K562 (cell line): ENCODE results near the gene TDRD6. TPM values are rescaled to one million over a fixed set of nuclear protein-coding genes. Genes with fewer than 3 reads are reported as not detected.

Experiments
- ATAC-seq: fragments of 200-7000 bp; cut with Tn5 transposase; 3 replicates; pipeline ENCODE4 v1.9.1; 2020; ENCODE audit warnings: moderate library complexity
- BruUV-seq: library from RNA; stranded (reverse); fragments of 400-500 nt; replicated peaks from 2 replicates; lab custom pipeline; 2021; lab: Mats Ljungman, UMichigan
- CTCF ChIA-PET: fragments of 300-600 bp; formaldehyde crosslinking; extraction: SDS; loops from one replicate; lab custom pipeline; 2021; ENCODE audit warnings: low intra/inter-chr PET ratio; lab: Yijun Ruan, JAX
- POLR2A ChIA-PET: fragments of 300-600, 350-650 bp; sonication (Branson Sonifier 250); formaldehyde crosslinking; extraction: SDS; loops from one replicate; lab custom pipeline; 2021; ENCODE audit warnings: antibody characterized with exemption, inconsistent platforms; lab: Yijun Ruan, JAX
- DNase-seq, 4 experiments: peaks; one replicate each; pipeline versions ENCODE4 v3.0.0 to v3.0.0-alpha.2; 2011 to 2018; ENCODE audit warnings: low spot score in 3 of 4, mixed read lengths in 3 of 4; ENCODE audit errors: extremely low read depth in 1 of 4
- FAIRE-seq: peaks from 2 replicates; lab custom pipeline; 2011; peaks lifted over from hg19 to GRCh38; lab: Jason Lieb, UNC
- H2AFZ ChIP-seq: 2 replicates; pipeline ENCODE4 v1.6.0; 2011; ENCODE audit warnings: low read depth, low read length, control low read depth, inconsistent platforms
- H3K27ac ChIP-seq: fragments of 200-600 bp; 3 replicates; pipeline ENCODE4 v1.8.0; 2011; ENCODE audit warnings: low read depth, mild to moderate bottlenecking, control low read depth, inconsistent platforms, low read length, moderate library complexity, mixed read lengths; ENCODE audit errors: extremely low read depth
- H3K27me3 ChIP-seq, 2 experiments: fragments of 300-600 bp in 1 of 2; 2 replicates in 1 of 2; 3 replicates in 1 of 2; pipeline versions ENCODE4 v1.6.0 to v1.8.0; 2011; ENCODE audit warnings: inconsistent platforms in 2 of 2, low read length in 2 of 2, mild to moderate bottlenecking in 1 of 2, mixed read lengths in 1 of 2, moderate library complexity in 1 of 2; ENCODE audit not compliant: control insufficient read depth in 2 of 2, insufficient read depth in 2 of 2
- H3K36me3 ChIP-seq: fragments of 300-600 bp; 3 replicates; pipeline ENCODE4 v1.8.0; 2011; ENCODE audit warnings: mild to moderate bottlenecking, low read length, inconsistent platforms; ENCODE audit not compliant: control insufficient read depth, insufficient read depth
- H3K4me1 ChIP-seq, 2 experiments: fragments of 200-600 bp in 1 of 2; replicated peaks in 1 of 2; 2 replicates in 1 of 2; 3 replicates in 1 of 2; pipeline versions ENCODE4 v1.5.1 to v1.8.0; 2011; ENCODE audit warnings: inconsistent platforms in 2 of 2, low read length in 2 of 2, mild to moderate bottlenecking in 1 of 2, mixed read lengths in 1 of 2, moderate library complexity in 1 of 2; ENCODE audit not compliant: control insufficient read depth in 2 of 2, insufficient read depth in 2 of 2
- H3K4me2 ChIP-seq: 2 replicates; pipeline ENCODE4 v1.6.1; 2011; ENCODE audit warnings: low read length, control low read depth, inconsistent platforms, mixed read lengths; ENCODE audit not compliant: insufficient read depth
- H3K4me3 ChIP-seq: fragments of 200-600 bp; sonication (generic), shearing (Covaris generic); 2 replicates; pipeline ENCODE4 v1.5.1; 2016; ENCODE audit warnings: control low read depth, inconsistent platforms
- H3K79me2 ChIP-seq: fragments of 200-600 bp; 3 replicates; pipeline ENCODE4 v1.8.0; 2011; ENCODE audit warnings: low read length, inconsistent platforms; ENCODE audit not compliant: control insufficient read depth, insufficient read depth
- H3K9ac ChIP-seq, 2 experiments: 2 replicates each; pipeline versions ENCODE4 v1.6.0 to v1.6.1; 2011; ENCODE audit warnings: low read depth in 2 of 2, low read length in 2 of 2, control low read depth in 1 of 2, inconsistent platforms in 1 of 2, mild to moderate bottlenecking in 1 of 2, mixed read lengths in 1 of 2; ENCODE audit not compliant: insufficient read depth in 1 of 2
- H3K9me1 ChIP-seq: one replicate; pipeline ENCODE4 v1.6.0; 2011; ENCODE audit warnings: inconsistent platforms, mild to moderate bottlenecking, low read length, moderate library complexity; ENCODE audit not compliant: control insufficient read depth, insufficient read depth
- H3K9me3 ChIP-seq: replicated peaks from 2 replicates; pipeline ENCODE4 v1.5.1; 2011; ENCODE audit warnings: low read depth, low read length, inconsistent platforms; ENCODE audit not compliant: control insufficient read depth, insufficient read depth
- H4K20me1 ChIP-seq: replicated peaks from 2 replicates; pipeline ENCODE4 v1.6.1; 2011; ENCODE audit warnings: low read length, inconsistent platforms, mixed read lengths; ENCODE audit not compliant: control insufficient read depth, insufficient read depth
- ARNT ChIP-seq, 2 experiments: fragments of 450-650 bp; IDR thresholded peaks; 2 replicates each; pipeline ENCODE4 v1.6.1; 2016; ENCODE audit warnings: mild to moderate bottlenecking in 1 of 2
- CHD4 ChIP-seq: fragments of 200-600 bp; sonication (generic); IDR thresholded peaks from 3 replicates; pipeline ENCODE4 v1.6.1; 2012; ENCODE audit warnings: low read depth, mild to moderate bottlenecking, mixed read lengths, low read length, inconsistent platforms; ENCODE audit not compliant: insufficient read depth, insufficient replicate concordance, poor library complexity, severe bottlenecking
- FOXJ2 ChIP-seq: fragments of 200-800 bp; sonication (Bioruptor generic); IDR thresholded peaks from 2 replicates; pipeline ENCODE4 v1.6.1; 2016; ENCODE audit warnings: missing genetic modification characterization, missing compliant biosample characterization
- KHSRP ChIP-seq: fragments of 450-650 bp; IDR thresholded peaks from 2 replicates; pipeline ENCODE4 v1.6.1; 2017
- KLF6 ChIP-seq: fragments of 250-450 bp; sonication (Bioruptor Pico); IDR thresholded peaks from 2 replicates; pipeline ENCODE4 v1.4.0; 2020; ENCODE audit warnings: mild to moderate bottlenecking, moderate library complexity, borderline replicate concordance
- LCOR ChIP-seq: sonication (generic); formaldehyde crosslinking; IDR thresholded peaks from 2 replicates; pipeline ENCODE4 v1.8.0; 2022; ENCODE audit warnings: mild to moderate bottlenecking, missing genetic modification reagents
- NFYB ChIP-seq: IDR thresholded peaks from 2 replicates; pipeline ENCODE4 v1.6.1; 2011; ENCODE audit warnings: mild to moderate bottlenecking, moderate library complexity; ENCODE audit not compliant: insufficient read length; ENCODE audit errors: extremely low read depth
- NRF1 ChIP-seq, 2 experiments: fragments of 450-650 bp; IDR thresholded peaks in 1 of 2; conservative IDR thresholded peaks in 1 of 2; 2 replicates each; pipeline ENCODE4 v1.6.1; 2014; ENCODE audit warnings: mild to moderate bottlenecking in 2 of 2
- RBM17 ChIP-seq: fragments of 200-400 bp; formaldehyde crosslinking; IDR thresholded peaks from 2 replicates; pipeline ENCODE4 v1.6.1; 2017; ENCODE audit warnings: low read depth, mild to moderate bottlenecking, low read length, borderline replicate concordance
- SOX6 ChIP-seq: fragments of 450-650 bp; IDR thresholded peaks from 2 replicates; pipeline ENCODE4 v1.6.1; 2014; ENCODE audit warnings: mild to moderate bottlenecking
- TCF7L2 ChIP-seq: fragments of 150-350 bp; IDR thresholded peaks from 2 replicates; pipeline ENCODE4 v1.6.1; 2016; ENCODE audit warnings: low read depth, mild to moderate bottlenecking, low read length, moderate library complexity
- ZNF146 ChIP-seq: IDR thresholded peaks from one replicate; pipeline ENCODE4 v1.6.1; 2018; ENCODE audit warnings: missing compliant biosample characterization; ENCODE audit not compliant: unreplicated experiment
- ZNF165 ChIP-seq: fragments of 250-450 bp; sonication (Bioruptor Pico); IDR thresholded peaks from 2 replicates; pipeline ENCODE4 v1.4.0; 2020; ENCODE audit warnings: borderline replicate concordance
- ZNF253 ChIP-seq: fragments of 250-450 bp; sonication (Bioruptor Pico); conservative IDR thresholded peaks from 2 replicates; pipeline ENCODE4 v1.6.1; 2021; ENCODE audit warnings: mild to moderate bottlenecking
- ZNF282 ChIP-seq: sonication (generic); formaldehyde crosslinking; IDR thresholded peaks from 2 replicates; pipeline ENCODE4 v1.8.1; 2023; ENCODE audit warnings: missing genetic modification reagents
- ZNF445 ChIP-seq: fragments of 250-450 bp; sonication (Bioruptor Pico); IDR thresholded peaks from 2 replicates; pipeline ENCODE4 v1.4.0; 2020; ENCODE audit warnings: low read depth, mild to moderate bottlenecking, moderate library complexity
- ZNF77 ChIP-seq: fragments of 250-450 bp; sonication (Bioruptor Pico); IDR thresholded peaks from 2 replicates; pipeline ENCODE4 v1.5.0; 2020
- WGBS: fragments of 100-300 bp; shearing (Covaris generic); methylation state at CpG from one replicate; pipeline ENCODE4 v1.1.6; 2016; ENCODE audit warnings: low coverage, mixed read lengths; ENCODE audit not compliant: insufficient coverage; ENCODE audit errors: missing lambda C conversion rate; 5-methylcytosine and 5-hydroxymethylcytosine counted together
- in situ Hi-C: fragments of 300-500 bp; cut with MboI; formaldehyde crosslinking; loops from 4 replicates; pipeline ENCODE4 v1.15.0; 2018; ENCODE audit warnings: inconsistent platforms, mixed read lengths
- intact Hi-C: fragments of 100-400 bp; cut with micrococcal nuclease; formaldehyde crosslinking; loops from 2 replicates; pipeline ENCODE4 v1.14.2; 2022
- polyA plus RNA-seq, 8 experiments: library from polyadenylated mRNA; depleted of rRNA in 4 of 8; stranded (reverse) in 5 of 8; unstranded in 3 of 8; fragments of >200 nt; fragmentation: Nextera tagmentation in 2 of 8; fragmentation: Illumina TruSeq in 1 of 8; extraction: Ambion mirVana in 2 of 8; extraction: Trizol in 1 of 8; gene quantifications; 2 replicates each; pipeline versions ENCODE4 v1.2.1 to v1.2.3, GENCODE V29; 2011 to 2014; ENCODE audit warnings: inconsistent platforms in 1 of 8, missing spikeins in 1 of 8
- total RNA-seq, 7 experiments: library from RNA; depleted of rRNA in 6 of 7; stranded (reverse); fragments of >200 nt in 6 of 7; fragmentation: Illumina TruSeq in 2 of 7; extraction: Trizol in 2 of 7; gene quantifications; 2 replicates each; pipeline versions ENCODE4 v1.2.1 to v1.2.3, GENCODE V29; 2011 to 2021; ENCODE audit warnings: low replicate concordance in 1 of 7
- TF ChIP-seq, protein P1 (sequence below), 2 experiments: IDR thresholded peaks; 2 replicates each; pipeline ENCODE4 v1.6.1; 2011; ENCODE audit warnings: borderline replicate concordance in 1 of 2, control low read depth in 1 of 2, low read depth in 1 of 2, low read length in 1 of 2, mild to moderate bottlenecking in 1 of 2, mixed read lengths in 1 of 2, moderate library complexity in 1 of 2; ENCODE audit not compliant: insufficient read depth in 1 of 2, insufficient read length in 1 of 2, poor library complexity in 1 of 2, severe bottlenecking in 1 of 2; ENCODE audit errors: extremely low read depth in 1 of 2
- TF ChIP-seq, protein P2 (sequence below): fragments of 450-650 bp; formaldehyde crosslinking; IDR thresholded peaks from 2 replicates; pipeline ENCODE4 v1.4.0; 2022; ENCODE audit warnings: missing genetic modification characterization
- TF ChIP-seq, protein P3 (sequence below): IDR thresholded peaks from 2 replicates; pipeline ENCODE4 v1.6.1; 2012; ENCODE audit warnings: low read depth, low read length, improper control_type of control experiment, borderline replicate concordance

Gene TDRD6
- total and polyA plus RNA-seq, 9 of the 15 experiments (the other 6 are each of a cell fraction or from before 2014, with no cell fraction given): under 0.01 to 0.53 (median 0.14) TPM; not detected in 1

DNA sequence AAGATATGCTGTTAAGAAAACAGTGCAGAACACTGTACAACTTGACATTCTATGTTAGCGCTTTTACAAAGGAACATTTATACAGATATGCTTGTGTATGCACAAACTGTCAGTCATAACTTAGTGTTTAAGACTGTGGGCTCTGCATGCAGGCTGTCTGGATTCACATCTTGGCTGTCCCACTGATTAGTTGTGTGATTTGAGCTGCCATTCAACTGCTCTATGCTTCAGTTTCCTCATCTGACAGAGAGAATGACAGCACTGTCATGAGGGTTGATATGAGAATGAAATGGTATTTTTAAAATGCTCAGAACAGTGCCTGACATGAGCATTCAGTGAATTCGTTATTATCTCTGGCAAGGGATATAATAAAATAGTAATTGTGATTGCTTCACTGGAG, 26.2 kb upstream of the TDRD6 start (continued):
- TF ChIP-seq KLF6 (CRISPR knock-in tag) (no peak), NRF1 (conservative IDR thresholded peaks at IDR 0.05 in 1 of 2, IDR thresholded peaks at IDR 0.05 in 1 of 2) (no peak), CHD4 (no peak), TCF7L2 (no peak), ZNF146 (CRISPR knock-in tag) (no peak), RBM17 (no peak)
- TF ChIP-seq, protein P1, sequence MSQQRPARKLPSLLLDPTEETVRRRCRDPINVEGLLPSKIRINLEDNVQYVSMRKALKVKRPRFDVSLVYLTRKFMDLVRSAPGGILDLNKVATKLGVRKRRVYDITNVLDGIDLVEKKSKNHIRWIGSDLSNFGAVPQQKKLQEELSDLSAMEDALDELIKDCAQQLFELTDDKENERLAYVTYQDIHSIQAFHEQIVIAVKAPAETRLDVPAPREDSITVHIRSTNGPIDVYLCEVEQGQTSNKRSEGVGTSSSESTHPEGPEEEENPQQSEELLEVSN (IDR thresholded peaks at IDR 0.05; ENCODE audit: borderline replicate concordance in 1 of 2, extremely low read depth in 1 of 2, insufficient read depth in 1 of 2, insufficient read length in 1 of 2, low read depth in 1 of 2, low read length in 1 of 2, poor library complexity in 1 of 2, severe bottlenecking in 1 of 2): no peak

DNA sequence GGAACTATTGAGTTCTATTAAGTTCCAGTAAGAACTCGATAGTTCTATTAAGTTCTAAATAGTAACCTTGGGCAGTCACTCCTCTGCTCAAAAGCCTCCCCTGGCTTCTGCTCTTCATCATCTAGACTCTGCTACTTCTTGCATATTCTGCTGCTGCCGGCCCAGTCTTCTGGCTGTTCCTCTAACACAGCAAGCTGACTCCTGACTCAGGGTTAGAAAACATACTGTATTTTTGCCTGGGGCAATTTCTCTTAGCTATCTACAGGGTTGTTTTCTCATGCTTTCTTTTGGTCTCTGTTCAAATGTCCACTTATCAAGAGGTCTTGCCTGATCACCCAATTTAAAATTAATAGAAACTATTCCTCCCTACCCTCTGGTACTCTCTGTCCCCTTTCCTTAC, 20.3 kb upstream of the TDRD6 start:
- no peak overlapping the region for H3K27ac ChIP-seq
- ChIA-PET POLR2A (interaction anchor here (1.3 kb wide), 1 partner anchor 12 kb away, joined by 5 read pairs; no protein-coding TSS in a partner anchor), CTCF (no interaction called here)
- no peak overlapping the region for H3K4me3 ChIP-seq
- no peak for ATAC-seq
- no peak for DNase-seq
- H3K27me3 ChIP-seq: no peaks in the 10 kb centered on the region
- no peaks in the 10 kb centered on the region for H3K9me1 ChIP-seq
- H3K79me2 ChIP-seq: no peaks in the 10 kb centered on the region
- intact Hi-C loops: no loop called here
- in situ Hi-C loops: no loop called here
- H3K4me2 ChIP-seq: no peak overlapping the region
- no peaks in the 10 kb centered on the region for H3K9me3 ChIP-seq
- no peaks in the 10 kb centered on the region for H3K4me1 ChIP-seq
- no peak overlapping the region for H2AFZ ChIP-seq
- BruUV-seq: no TSS peak
- no peaks in the 10 kb centered on the region for H4K20me1 ChIP-seq
- H3K36me3 ChIP-seq: no peaks in the 10 kb centered on the region
- WGBS: 3% methylated on average over 2 of the region's 2 CpGs
- no peak for FAIRE-seq
- no peak overlapping the region for H3K9ac ChIP-seq
- TF ChIP-seq, protein P2, sequence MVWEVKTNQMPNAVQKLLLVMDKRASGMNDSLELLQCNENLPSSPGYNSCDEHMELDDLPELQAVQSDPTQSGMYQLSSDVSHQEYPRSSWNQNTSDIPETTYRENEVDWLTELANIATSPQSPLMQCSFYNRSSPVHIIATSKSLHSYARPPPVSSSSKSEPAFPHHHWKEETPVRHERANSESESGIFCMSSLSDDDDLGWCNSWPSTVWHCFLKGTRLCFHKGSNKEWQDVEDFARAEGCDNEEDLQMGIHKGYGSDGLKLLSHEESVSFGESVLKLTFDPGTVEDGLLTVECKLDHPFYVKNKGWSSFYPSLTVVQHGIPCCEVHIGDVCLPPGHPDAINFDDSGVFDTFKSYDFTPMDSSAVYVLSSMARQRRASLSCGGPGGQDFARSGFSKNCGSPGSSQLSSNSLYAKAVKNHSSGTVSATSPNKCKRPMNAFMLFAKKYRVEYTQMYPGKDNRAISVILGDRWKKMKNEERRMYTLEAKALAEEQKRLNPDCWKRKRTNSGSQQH (CRISPR knock-in tag): no peak
- TF ChIP-seq SOX6 (no peak), NRF1 (conservative IDR thresholded peaks at IDR 0.05 in 1 of 2, IDR thresholded peaks at IDR 0.05 in 1 of 2) (no peak), NFYB (no peak), ZNF77 (no peak), ZNF253 (CRISPR knock-in tag) (no peak), ZNF445 (CRISPR knock-in tag) (no peak), KHSRP (no peak), ZNF165 (CRISPR knock-in tag) (no peak), ZNF282 (CRISPR knock-in tag) (no peak), ARNT (IDR thresholded peaks at IDR 0.05) (no peak), FOXJ2 (tag) (no peak), LCOR (CRISPR knock-in tag) (no peak)
- TF ChIP-seq, protein P3, sequence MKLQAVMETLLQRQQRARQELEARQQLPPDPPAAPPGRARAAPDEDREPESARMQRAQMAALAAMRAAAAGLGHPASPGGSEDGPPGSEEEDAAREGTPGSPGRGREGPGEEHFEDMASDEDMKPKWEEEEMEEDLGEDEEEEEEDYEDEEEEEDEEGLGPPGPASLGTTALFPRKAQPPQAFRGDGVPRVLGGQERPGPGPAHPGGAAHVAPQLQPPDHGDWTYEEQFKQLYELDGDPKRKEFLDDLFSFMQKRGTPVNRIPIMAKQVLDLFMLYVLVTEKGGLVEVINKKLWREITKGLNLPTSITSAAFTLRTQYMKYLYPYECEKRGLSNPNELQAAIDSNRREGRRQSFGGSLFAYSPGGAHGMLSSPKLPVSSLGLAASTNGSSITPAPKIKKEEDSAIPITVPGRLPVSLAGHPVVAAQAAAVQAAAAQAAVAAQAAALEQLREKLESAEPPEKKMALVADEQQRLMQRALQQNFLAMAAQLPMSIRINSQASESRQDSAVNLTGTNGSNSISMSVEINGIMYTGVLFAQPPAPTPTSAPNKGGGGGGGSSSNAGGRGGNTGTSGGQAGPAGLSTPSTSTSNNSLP: no peak
